RPMI7951 (cell line): ENCODE data around the gene ATP6V1C2. TPM values are rescaled to one million over a fixed set of nuclear protein-coding genes. Genes with fewer than 3 reads are reported as not detected.
"Not testable (repeated sequence)": the region's sequence is repeated elsewhere in the genome, so short reads cannot be mapped to it uniquely, and the experiment has no call there.

Experiments used
- DNase-seq: peaks from one replicate; pipeline ENCODE4 v3.0.0-alpha.2; 2012; ENCODE audit warnings: low read depth
- total RNA-seq: library from RNA; depleted of rRNA; stranded (reverse); fragments of >200 nt; shearing (Covaris generic); gene quantifications from 2 replicates; pipeline ENCODE4 v1.2.3, GENCODE V29; 2014

The ATP6V1C2 gene
- total RNA-seq, 1 experiment from 2014 or later: 0.12 TPM

- not testable (repeated sequence) for DNase-seq
Observed at GRCh38 chr2:10813163-10814138, 92.0 kb downstream of the ATP6V1C2 start.

- no peak for DNase-seq
Observed at GRCh38 chr2:10814142-10814541, 92.7 kb downstream of the ATP6V1C2 start.

- no peak for DNase-seq
Observed at GRCh38 chr2:10814571-10815331, 93.3 kb downstream of the ATP6V1C2 start.

GRCh38 chr2:10817413-10817812 lies 96.0 kb downstream of the ATP6V1C2 start:
- no peak for DNase-seq

- not testable (repeated sequence) for DNase-seq
Observed at GRCh38 chr2:10818305-10818704, 96.9 kb downstream of the ATP6V1C2 start.

- no peak for DNase-seq
Observed at GRCh38 chr2:10818984-10819383, 97.6 kb downstream of the ATP6V1C2 start.

- DNase-seq: no peak
Observed at GRCh38 chr2:10819714-10820314, 98.4 kb downstream of the ATP6V1C2 start.

GRCh38 chr2:10820562-10820961 lies 99.1 kb downstream of the ATP6V1C2 start:
- DNase-seq: no peak

- DNase-seq: no peak
Observed at GRCh38 chr2:10820978-10821695, 99.7 kb downstream of the ATP6V1C2 start.

- no peak for DNase-seq
Observed at GRCh38 chr2:10824191-10824590, 102.8 kb downstream of the ATP6V1C2 start.

- no peak for DNase-seq
Observed at GRCh38 chr2:10826026-10826425, 104.6 kb downstream of the ATP6V1C2 start.

GRCh38 chr2:10826625-10827024 lies 105.2 kb downstream of the ATP6V1C2 start:
- DNase-seq: no peak

- no peak for DNase-seq
Observed at GRCh38 chr2:10828346-10828745, 106.9 kb downstream of the ATP6V1C2 start.

GRCh38 chr2:10829299-10829698 lies 107.9 kb downstream of the ATP6V1C2 start:
- DNase-seq: no peak

GRCh38 chr2:10830203-10830602 lies 108.8 kb downstream of the ATP6V1C2 start:
- DNase-seq: no peak

- no peak for DNase-seq
Observed at GRCh38 chr2:10830641-10831399, 109.4 kb downstream of the ATP6V1C2 start.

GRCh38 chr2:10831400-10831985 lies 110.1 kb downstream of the ATP6V1C2 start:
- DNase-seq: no peak

- DNase-seq: peak; percentile 62
Observed at GRCh38 chr2:10832203-10832936, 110.9 kb downstream of the ATP6V1C2 start.

- DNase-seq: no peak
Observed at GRCh38 chr2:10833021-10833420, 111.6 kb downstream of the ATP6V1C2 start.
